Activated T-helper 2 cell treated with anti-CD3 and anti-CD28 coated beads, Interferon-gamma antibody, Interleukin-2, Interleukin-4, amounts not matched to agents 10 μg/mL and 5 μg/mL and 100 μg/mL, durations not matched to agents 14 hours and 24 hours and 36 hours (primary cell): ENCODE data around the gene DLG2. TPM values are rescaled to one million over a fixed set of nuclear protein-coding genes. Genes with fewer than 3 reads are reported as not detected.

Source experiments
- DNase-seq: peaks from one replicate; pipeline ENCODE4 v3.0.0; 2021; ENCODE audit warnings: low spot score
- H3K27ac Mint-ChIP-seq: one replicate; pipeline ENCODE4 v1.8.0; 2021; ENCODE audit warnings: mixed read lengths
- H3K27me3 Mint-ChIP-seq: one replicate; pipeline ENCODE4 v1.8.0; 2021; ENCODE audit warnings: low read depth, mixed read lengths
- H3K36me3 Mint-ChIP-seq: one replicate; pipeline ENCODE4 v1.8.0; 2021; ENCODE audit warnings: low read depth, mixed read lengths
- H3K4me1 Mint-ChIP-seq: one replicate; pipeline ENCODE4 v1.8.0; 2021; ENCODE audit warnings: low read depth, mixed read lengths
- H3K4me3 Mint-ChIP-seq: one replicate; pipeline ENCODE4 v1.8.0; 2021; ENCODE audit warnings: low read depth, mild to moderate bottlenecking, moderate library complexity, mixed read lengths
- H3K9me3 Mint-ChIP-seq: one replicate; pipeline ENCODE4 v1.8.0; 2021; ENCODE audit warnings: mixed read lengths
- intact Hi-C: fragments of 100-400 bp; cut with micrococcal nuclease; formaldehyde crosslinking; loops from one replicate; pipeline ENCODE4 v1.15.1; 2023
- total RNA-seq: library from RNA; stranded (reverse); gene quantifications from 2 replicates; pipeline ENCODE4 v1.2.3, GENCODE V29; 2022

Gene DLG2
- total RNA-seq, 1 donor from 2014 or later, result 1.8 TPM

DNA sequence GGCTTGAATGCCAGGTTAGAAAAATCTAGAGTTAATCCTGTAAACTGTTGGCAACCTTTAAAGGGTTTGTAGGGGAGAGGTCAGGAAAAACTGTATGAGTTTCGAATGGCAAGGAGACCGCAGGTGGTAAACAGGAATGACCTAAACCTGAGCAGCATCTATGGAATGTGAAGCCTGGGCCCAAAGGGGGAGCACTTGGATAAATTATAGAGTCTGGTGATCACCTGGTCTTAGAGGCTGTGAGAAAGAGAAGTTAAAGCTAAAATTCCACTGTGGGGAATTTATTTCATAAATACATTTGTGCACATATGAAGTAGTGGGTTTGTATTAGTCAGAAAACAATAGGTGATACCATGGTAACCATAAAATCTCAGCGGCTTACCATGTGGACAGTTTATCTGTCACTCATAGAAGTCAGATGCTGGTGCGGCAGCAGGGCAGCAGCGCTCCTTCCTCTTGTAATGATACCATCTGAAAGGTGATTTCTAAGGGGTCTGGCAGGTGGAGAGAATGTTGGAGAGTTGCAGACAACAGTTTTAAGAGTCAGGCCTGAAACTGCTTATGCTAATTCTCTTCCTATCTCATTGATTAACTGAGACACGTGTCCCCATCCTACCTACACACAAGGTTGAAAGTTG is 1236.6 kb downstream of the DLG2 start:
- Mint-ChIP-seq H3K4me3 (no peak overlapping the region), H3K36me3 (no peaks in the 10 kb centered on the region), H3K27ac (no peak overlapping the region), H3K27me3 (no peaks in the 10 kb centered on the region), H3K4me1 (no peaks in the 10 kb centered on the region), H3K9me3 (peaks cover 4% of the 10 kb centered on the region)
- no peak for DNase-seq
- intact Hi-C loops, result no loop called here

DNA sequence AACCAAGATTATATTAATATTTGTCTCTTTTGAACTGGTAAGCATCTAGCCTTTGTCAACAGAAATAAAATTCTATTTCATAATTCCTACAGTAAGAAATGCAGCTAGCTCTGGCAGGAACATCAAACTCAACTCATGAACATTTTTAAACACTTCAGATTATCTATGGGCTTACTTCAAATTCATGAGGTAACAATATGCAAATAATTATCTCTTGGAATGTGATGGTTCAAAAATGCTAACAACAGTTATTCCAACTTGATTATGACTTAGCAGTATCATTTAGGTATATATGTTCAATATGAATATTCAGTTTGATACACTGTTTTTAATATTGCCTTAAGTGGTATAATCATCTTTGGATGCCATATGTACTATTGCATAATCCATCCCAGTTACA is 1237.4 kb downstream of the DLG2 start:
- Mint-ChIP-seq H3K4me3 (no peak overlapping the region), H3K36me3 (no peaks in the 10 kb centered on the region), H3K27ac (no peak overlapping the region), H3K27me3 (no peaks in the 10 kb centered on the region), H3K9me3 (peaks cover under 1% of the 10 kb centered on the region), H3K4me1 (no peaks in the 10 kb centered on the region)
- no peak for DNase-seq
- intact Hi-C loops, result no loop called here

- no peaks in the 10 kb centered on the region for H3K4me1 Mint-ChIP-seq
- H3K36me3 Mint-ChIP-seq, result no peaks in the 10 kb centered on the region
- intact Hi-C loops, result no loop called here
- no peak overlapping the region for H3K27ac Mint-ChIP-seq
- no peaks in the 10 kb centered on the region for H3K9me3 Mint-ChIP-seq
- H3K4me3 Mint-ChIP-seq, result no peak overlapping the region
- no peak for DNase-seq
- H3K27me3 Mint-ChIP-seq, result no peaks in the 10 kb centered on the region
Observed at GRCh38 chr11:84384731-84385130, 1242.4 kb downstream of the DLG2 start.

DNA sequence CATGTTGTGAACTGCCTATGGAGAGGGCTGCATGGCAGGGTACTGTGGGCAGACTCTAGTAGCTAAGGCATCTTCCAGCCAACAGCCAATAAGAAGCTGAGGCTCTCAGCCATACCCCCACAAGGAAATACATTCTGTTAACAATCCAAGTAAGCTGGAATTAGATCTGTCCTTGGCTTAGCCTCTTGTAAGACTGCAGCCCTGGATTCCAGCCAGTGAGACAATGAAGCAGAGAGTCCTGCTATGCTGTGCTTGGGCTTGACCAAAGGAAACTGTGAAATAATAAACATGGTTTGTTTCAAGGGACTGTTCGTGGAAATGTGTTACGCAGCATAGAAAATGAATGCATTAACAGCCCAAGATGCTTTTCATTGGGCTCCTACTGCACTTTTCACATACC is 1243.6 kb downstream of the DLG2 start:
- H3K27ac Mint-ChIP-seq, result no peak overlapping the region

GRCh38 chr11:84381666-84382065 is 1245.5 kb downstream of the DLG2 start:
- Mint-ChIP-seq H3K36me3 (no peaks in the 10 kb centered on the region), H3K27ac (no peak overlapping the region), H3K4me1 (no peaks in the 10 kb centered on the region), H3K4me3 (no peak overlapping the region), H3K9me3 (no peaks in the 10 kb centered on the region), H3K27me3 (no peaks in the 10 kb centered on the region)
- no peak for DNase-seq
- intact Hi-C loops, result no loop called here

More for the DNA sequence above, 1243.6 kb downstream of the DLG2 start:
- intact Hi-C loops, result no loop called here
- Mint-ChIP-seq H3K27me3 (no peaks in the 10 kb centered on the region), H3K4me3 (no peak overlapping the region), H3K9me3 (no peaks in the 10 kb centered on the region), H3K4me1 (no peaks in the 10 kb centered on the region), H3K36me3 (no peaks in the 10 kb centered on the region)
- no peak for DNase-seq

- H3K4me3 Mint-ChIP-seq, result no peak overlapping the region
- intact Hi-C loops, result no loop called here
- H3K27ac Mint-ChIP-seq, result no peak overlapping the region
- H3K4me1 Mint-ChIP-seq, result no peaks in the 10 kb centered on the region
- no peak for DNase-seq
- H3K9me3 Mint-ChIP-seq, result peaks cover 4% of the 10 kb centered on the region
- no peaks in the 10 kb centered on the region for H3K36me3 Mint-ChIP-seq
- no peaks in the 10 kb centered on the region for H3K27me3 Mint-ChIP-seq
Observed at GRCh38 chr11:84372381-84372950, 1254.7 kb downstream of the DLG2 start.

DNA sequence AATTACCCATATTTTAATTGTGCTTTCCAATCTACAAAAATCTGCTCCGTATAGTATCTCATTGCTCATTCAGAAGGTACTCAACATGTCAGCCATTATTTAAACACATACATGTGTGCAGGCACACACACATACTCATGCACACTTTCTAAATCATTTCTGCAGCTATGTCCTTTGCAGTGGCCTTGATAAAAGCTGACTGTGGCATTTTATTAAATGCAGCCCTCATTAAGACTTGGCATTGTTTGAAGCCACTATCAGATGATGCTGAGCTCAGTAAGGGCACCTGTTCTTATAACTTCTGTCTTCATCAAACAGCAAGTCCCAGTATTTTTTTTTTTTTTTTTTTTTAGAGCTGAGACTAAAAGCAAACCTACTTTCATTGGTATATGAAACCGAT is 1269.1 kb downstream of the DLG2 start:
- Mint-ChIP-seq H3K4me3 (no peak overlapping the region), H3K27me3 (no peaks in the 10 kb centered on the region), H3K27ac (no peak overlapping the region), H3K4me1 (no peaks in the 10 kb centered on the region), H3K9me3 (peaks cover 15% of the 10 kb centered on the region), H3K36me3 (no peaks in the 10 kb centered on the region)
- DNase-seq, result no peak
- intact Hi-C loops, result no loop called here

DNA sequence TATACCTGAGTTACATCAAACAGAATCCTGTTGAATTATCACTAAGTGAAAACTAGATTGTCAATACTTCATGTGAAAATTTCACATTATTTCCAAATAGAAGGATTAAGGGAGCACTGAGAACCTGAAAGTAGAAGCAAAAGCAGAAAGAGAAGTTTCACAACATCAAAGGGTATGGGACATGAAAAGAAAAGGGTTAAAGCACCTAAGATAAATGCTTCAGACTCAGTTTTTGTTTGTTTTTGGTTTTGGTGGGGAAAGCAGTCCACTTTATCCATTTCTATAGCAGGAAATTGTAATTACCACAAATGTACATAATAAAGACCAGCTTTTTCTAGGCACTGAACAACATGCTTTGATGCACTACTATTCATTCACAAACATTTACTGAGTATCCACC is 1271.2 kb downstream of the DLG2 start:
- H3K27ac Mint-ChIP-seq, result no peak overlapping the region
- intact Hi-C loops, result no loop called here
- H3K4me1 Mint-ChIP-seq, result no peaks in the 10 kb centered on the region
- no peak for DNase-seq
- no peak overlapping the region for H3K4me3 Mint-ChIP-seq
- peaks cover 16% of the 10 kb centered on the region for H3K9me3 Mint-ChIP-seq
- H3K36me3 Mint-ChIP-seq, result no peaks in the 10 kb centered on the region
- H3K27me3 Mint-ChIP-seq, result no peaks in the 10 kb centered on the region

- no peaks in the 10 kb centered on the region for H3K4me1 Mint-ChIP-seq
- H3K4me3 Mint-ChIP-seq, result no peak overlapping the region
- intact Hi-C loops, result no loop called here
- no peaks in the 10 kb centered on the region for H3K27me3 Mint-ChIP-seq
- H3K27ac Mint-ChIP-seq, result no peak overlapping the region
- no peak for DNase-seq
- H3K9me3 Mint-ChIP-seq, result peaks cover 8% of the 10 kb centered on the region
- H3K36me3 Mint-ChIP-seq, result no peaks in the 10 kb centered on the region
Observed at GRCh38 chr11:84345597-84345996, 1281.5 kb downstream of the DLG2 start.

GRCh38 chr11:84345027-84345426 is 1282.1 kb downstream of the DLG2 start:
- Mint-ChIP-seq H3K27ac (no peak overlapping the region), H3K9me3 (peaks cover 12% of the 10 kb centered on the region), H3K27me3 (no peaks in the 10 kb centered on the region), H3K4me1 (no peaks in the 10 kb centered on the region), H3K36me3 (no peaks in the 10 kb centered on the region), H3K4me3 (no peak overlapping the region)
- no peak for DNase-seq
- intact Hi-C loops, result no loop called here

- no peak for DNase-seq
- Mint-ChIP-seq H3K4me3 (no peak overlapping the region), H3K9me3 (peaks cover 18% of the 10 kb centered on the region), H3K36me3 (no peaks in the 10 kb centered on the region), H3K27me3 (no peaks in the 10 kb centered on the region), H3K27ac (no peak overlapping the region), H3K4me1 (no peaks in the 10 kb centered on the region)
- intact Hi-C loops, result no loop called here
Observed at GRCh38 chr11:84339796-84340195, 1287.3 kb downstream of the DLG2 start.

DNA sequence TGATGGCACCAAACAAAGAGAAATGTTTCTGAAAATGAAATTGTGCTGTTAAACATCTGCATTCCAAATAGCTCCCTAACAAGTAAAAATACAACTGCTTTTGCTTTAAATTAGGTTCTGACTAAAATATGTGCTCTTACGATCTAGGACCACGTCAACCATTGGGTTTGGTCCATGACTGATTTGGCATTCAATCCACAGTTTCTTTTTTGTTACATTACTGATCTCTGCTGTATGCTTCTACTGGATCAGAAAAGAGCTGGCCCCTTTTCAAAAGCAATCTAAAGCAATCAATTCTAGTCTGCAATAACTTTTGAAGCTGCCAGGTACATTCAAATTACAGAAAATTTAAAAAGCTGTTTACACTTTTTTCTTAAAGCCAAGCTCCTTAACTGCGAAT is 1293.9 kb downstream of the DLG2 start:
- Mint-ChIP-seq H3K36me3 (no peaks in the 10 kb centered on the region), H3K4me3 (no peak overlapping the region), H3K27me3 (no peaks in the 10 kb centered on the region), H3K27ac (no peak overlapping the region), H3K9me3 (peaks cover 28% of the 10 kb centered on the region), H3K4me1 (no peaks in the 10 kb centered on the region)
- intact Hi-C loops, result no loop called here
- no peak for DNase-seq

- no peaks in the 10 kb centered on the region for H3K4me1 Mint-ChIP-seq
- no peak overlapping the region for H3K27ac Mint-ChIP-seq
- H3K9me3 Mint-ChIP-seq, result peaks cover 15% of the 10 kb centered on the region
- intact Hi-C loops, result no loop called here
- no peak overlapping the region for H3K4me3 Mint-ChIP-seq
- no peaks in the 10 kb centered on the region for H3K27me3 Mint-ChIP-seq
- DNase-seq, result no peak
- no peaks in the 10 kb centered on the region for H3K36me3 Mint-ChIP-seq
Observed at GRCh38 chr11:84322211-84322610, 1304.9 kb downstream of the DLG2 start.

DNA sequence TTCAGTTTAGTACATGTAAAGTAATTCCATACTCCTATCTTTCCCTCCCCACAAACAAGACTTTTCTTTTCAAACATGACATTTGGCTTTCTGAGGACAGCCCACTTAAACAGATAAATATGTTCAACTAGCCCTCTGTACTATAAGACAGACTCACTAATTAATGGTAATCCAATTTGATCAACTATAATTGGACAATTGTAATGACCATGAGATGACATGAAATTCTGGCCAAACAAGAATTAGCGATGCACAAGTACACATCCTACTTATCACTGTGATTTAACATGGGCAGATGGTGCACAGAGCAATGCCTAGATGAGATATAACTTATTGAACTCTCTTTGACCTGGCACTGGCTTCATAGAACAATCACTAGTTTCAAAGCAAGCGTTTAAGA is 1307.3 kb downstream of the DLG2 start:
- peaks cover 8% of the 10 kb centered on the region for H3K9me3 Mint-ChIP-seq
- intact Hi-C loops, result no loop called here
- no peak for DNase-seq
- H3K4me1 Mint-ChIP-seq, result no peaks in the 10 kb centered on the region
- H3K4me3 Mint-ChIP-seq, result no peak overlapping the region
- no peak overlapping the region for H3K27ac Mint-ChIP-seq
- no peaks in the 10 kb centered on the region for H3K27me3 Mint-ChIP-seq
- H3K36me3 Mint-ChIP-seq, result no peaks in the 10 kb centered on the region
